NCI-H2196 (cell line): ENCODE measurements around the gene ZP3.
"Not testable (repeated sequence)": the region's sequence is repeated elsewhere in the genome, so short reads cannot be mapped to it uniquely, and the experiment has no call there.

Experiments used
- DNase-seq: peaks from one replicate; lab custom pipeline; 2025; ENCODE audit not compliant: unreplicated experiment; lab: John Stamatoyannopoulos, UW

The ZP3 gene

GRCh38 chr7:76424413-76425111 is at the start of gene ZP3:
Gene ZP3, plus strand, starts transcription at chr7:76424950. Its CDS starts 15 bp downstream, at chr7:76424965.
- no peak for DNase-seq

DNA sequence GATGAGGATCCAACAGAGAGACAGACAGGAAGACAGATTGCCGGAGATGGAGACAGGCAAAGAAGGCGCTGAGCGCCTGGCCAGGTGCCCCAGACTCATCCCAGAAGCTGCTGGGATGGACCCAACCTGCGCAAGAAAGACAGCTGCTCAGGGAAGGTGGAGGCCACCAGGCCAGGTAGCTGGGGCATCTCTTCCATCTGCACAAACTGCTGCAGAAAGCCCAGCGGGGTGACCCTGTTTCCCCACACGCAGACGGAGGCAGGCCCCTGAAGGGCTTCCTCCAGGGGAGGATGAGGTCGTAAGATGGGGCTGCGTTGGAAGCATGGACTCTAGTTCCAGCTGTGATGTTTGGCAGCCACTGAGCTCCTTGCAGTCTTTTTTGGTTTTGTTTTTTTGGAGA is 49.5 kb upstream of the ZP3 start:
- DNase-seq: no peak

- DNase-seq: no peak
Measured at GRCh38 chr7:76377186-76377918, 47.4 kb upstream of the ZP3 start.

DNA sequence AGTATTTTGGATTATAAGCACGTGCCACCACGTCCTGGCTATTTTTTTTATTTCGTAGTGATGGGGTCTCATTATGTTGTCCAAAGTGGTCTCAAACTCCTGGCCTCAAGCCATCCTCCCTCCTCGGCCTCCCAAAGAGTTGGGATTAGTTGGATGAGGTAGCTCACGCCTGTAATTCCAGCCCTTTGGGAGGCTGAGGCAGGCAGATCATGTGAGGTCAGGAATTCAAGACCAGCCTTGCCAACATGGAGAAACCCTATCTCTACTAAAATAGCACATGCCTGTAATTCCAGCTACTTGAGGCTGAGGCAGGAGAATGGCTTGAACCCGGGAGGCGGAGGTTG is 44.2 kb upstream of the ZP3 start:
- DNase-seq: no peak

- no peak for DNase-seq
Measured at GRCh38 chr7:76381814-76382213, 42.9 kb upstream of the ZP3 start.

DNA sequence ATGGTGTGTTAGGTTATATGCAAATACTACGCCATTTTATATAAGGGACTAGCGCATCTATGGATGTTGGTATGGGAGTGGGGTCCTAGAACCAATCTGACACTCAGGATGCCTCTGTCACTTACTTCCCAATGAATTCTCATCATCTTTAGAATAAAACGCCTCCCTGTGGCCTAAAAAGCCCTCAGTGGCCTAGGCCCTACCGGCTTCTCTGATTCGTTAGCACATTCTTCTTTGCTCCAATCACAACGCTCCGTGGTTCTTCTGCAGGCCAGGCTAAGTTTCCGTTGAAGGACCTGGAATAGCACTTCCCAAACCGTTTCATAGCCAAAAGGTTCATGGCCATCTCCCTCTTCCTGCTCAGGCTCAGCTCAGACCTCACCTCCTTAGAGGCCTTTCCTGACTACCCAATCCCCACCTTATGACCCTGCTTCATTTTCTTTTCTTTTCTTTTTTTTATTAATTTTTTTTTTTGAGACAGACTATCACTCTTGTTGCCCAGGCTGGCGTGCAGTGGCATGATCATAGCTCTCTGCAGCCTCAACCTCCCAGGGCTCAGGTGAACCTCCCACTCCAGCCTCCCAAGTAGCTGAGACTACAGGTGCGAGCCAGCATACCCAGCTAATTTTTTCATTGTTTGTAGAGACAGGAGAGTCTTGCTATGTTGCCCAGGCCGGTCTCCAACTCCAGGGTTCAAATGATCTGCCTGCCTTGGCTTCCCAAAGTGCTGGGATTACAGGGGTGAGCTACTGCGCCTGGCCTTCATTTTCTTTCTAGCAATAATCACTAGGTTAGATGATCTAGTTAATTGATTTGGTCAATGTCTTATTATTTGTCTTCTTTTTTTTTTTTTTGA is 41.4 kb upstream of the ZP3 start:
- no peak for DNase-seq

- DNase-seq: no peak
Measured at GRCh38 chr7:76386691-76387260, 38.0 kb upstream of the ZP3 start.

- DNase-seq: not testable (repeated sequence)
Measured at GRCh38 chr7:76387789-76388188, 37.0 kb upstream of the ZP3 start.

DNA sequence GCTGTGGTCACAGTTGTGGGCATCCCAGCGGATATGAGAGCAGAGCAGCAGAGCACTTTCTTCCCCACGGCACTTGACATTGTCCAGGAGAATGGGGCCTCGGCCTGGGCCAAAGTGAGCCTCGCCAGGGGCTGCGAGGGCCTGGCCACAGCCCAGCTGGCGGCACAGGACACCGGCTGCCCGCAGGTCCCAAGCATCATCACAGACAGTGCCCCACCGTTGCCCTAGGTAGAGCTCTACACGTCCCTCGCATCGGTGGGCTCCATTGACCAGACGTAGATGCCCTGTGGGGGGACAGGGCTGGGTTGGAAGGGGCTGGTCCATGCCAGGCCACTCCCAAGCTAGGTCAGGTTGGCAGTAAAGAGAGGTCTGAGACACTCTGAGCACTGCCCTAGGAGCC is 34.7 kb upstream of the ZP3 start:
- DNase-seq: no peak

- DNase-seq: no peak
Measured at GRCh38 chr7:76392531-76393115, 32.1 kb upstream of the ZP3 start.

- peak; percentile 95 for DNase-seq
Measured at GRCh38 chr7:76393116-76394031, 31.4 kb upstream of the ZP3 start.

DNA sequence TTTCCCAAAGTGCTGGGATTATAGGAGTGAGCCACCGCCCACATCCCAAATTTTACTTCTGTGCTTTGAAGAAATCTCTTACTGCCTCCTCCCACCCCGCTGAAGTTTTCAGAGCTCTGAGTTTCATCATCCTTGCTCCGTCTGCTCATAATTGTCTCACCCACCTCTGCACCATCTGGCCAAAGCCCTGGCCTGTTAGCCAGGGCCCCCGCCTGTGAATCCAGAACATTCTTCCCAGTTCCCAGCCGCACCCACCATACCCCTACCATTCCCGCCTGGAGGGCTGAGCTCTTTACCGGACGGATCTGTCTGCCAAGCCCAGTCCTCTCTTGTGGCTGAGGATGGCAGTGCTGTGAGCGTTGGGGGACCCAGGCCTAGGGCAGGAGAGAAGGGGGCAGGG is 29.8 kb upstream of the ZP3 start:
- DNase-seq: no peak

DNA sequence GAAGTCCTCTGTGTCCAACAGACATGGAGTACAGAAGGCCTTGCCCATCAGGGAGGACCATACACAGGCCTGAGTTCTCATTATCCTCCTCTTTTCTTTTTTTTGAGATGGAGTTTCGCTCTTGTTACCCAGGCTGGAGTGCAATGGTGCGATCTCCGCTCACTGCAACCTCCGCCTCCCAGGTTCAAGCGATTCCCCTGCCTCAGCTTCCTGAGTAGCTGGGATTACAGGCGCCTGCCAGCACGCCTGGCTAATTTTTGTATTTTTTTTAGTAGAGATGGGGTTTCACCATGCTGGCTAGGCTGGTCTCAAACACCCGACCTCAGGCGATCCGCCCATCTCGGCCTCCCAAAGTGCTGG is 29.2 kb upstream of the ZP3 start:
- not testable (repeated sequence) for DNase-seq

DNA sequence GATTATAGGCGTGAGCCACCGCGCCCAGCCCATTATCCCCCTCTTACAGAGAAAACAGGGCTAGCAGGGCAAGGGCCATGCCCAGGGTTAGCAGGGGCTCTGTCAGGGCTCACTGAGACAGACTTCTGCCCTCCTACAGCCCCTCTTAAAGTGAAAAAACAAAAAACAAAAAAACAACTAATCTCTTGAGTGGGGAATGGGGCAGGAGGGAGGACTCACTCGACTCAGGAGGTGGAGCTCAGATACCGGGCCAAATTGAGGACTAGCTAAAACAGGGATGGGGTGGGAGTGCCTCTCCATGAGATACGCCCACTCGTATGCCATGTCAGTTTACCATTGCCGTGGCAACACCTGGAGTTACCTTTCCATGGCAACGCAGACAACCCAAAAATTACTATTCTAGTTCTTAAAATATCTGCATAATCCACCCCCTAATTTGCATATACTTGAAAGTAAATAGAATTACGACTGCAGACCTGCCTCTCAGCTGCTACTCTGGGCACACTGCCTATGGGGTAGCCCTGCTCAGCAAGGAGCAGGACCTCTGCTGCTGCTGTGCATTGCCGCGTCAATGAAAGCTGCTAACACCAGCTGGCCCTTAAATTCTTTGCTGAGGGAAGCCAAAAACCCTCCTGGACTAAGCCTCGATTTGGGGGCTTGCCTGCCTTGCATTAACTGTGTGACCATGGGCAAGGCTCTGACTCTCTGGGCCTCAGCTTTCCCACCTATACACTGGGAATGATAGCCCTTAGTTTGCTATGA is 28.6 kb upstream of the ZP3 start:
- DNase-seq: peak; percentile 70

DNA sequence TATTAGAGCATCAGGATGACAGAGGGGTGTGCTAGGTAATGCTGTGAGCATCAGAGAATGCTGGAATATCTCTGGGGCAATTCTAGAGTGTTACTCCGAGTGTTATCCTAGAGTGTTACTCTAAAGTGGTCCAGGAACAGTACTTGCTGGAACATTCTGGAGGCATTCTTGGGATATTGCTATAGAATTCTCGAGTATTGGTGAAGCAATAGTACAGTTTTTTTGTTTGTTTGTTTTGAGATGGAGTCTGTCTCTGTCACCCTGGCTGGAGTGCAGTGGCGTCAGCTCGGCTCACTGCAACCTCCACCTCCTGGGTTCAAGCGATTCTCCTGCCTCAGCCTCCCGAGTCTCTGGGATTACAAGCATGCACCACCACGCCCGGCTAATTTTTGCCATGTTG is 27.9 kb upstream of the ZP3 start:
- no peak for DNase-seq

DNA sequence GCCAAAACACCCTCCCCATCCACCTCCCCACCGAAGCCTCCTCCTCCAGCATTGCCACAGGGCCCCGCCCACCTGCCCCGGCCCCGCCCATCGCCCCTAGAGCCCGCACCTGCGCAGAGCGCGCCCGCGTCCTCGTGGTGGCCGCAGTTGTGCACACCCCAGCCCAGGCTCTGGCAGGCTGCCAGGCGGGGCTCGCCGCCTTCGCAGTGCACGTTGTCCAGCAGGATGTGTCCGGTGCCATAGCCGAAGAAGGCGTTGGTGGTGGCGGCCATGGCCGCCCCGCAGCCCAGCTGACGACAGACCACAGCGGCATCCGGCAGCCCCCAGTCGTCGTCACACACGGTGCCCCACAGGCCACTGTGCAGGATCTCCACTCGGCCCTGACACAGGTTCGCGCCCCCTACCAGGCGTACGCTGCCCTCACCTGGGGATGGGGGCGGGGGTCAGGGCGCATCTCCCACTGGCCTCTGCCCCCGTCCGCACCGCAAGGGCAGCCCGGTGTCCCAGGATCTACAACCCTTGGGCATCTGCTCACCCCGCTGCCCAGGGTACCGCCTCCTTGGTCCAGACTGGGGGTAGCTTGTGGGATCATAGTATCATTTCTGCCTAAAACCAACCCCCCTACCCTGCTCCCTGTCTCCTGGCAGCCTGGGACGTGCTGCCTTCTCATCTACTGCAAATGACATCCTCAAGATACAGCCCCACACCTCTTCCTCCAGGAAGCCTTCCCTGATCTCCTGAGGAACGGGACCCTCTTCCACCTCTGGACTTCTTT is 27.2 kb upstream of the ZP3 start:
- DNase-seq: no peak

- DNase-seq: no peak
Measured at GRCh38 chr7:76400248-76400647, 24.5 kb upstream of the ZP3 start.

DNA sequence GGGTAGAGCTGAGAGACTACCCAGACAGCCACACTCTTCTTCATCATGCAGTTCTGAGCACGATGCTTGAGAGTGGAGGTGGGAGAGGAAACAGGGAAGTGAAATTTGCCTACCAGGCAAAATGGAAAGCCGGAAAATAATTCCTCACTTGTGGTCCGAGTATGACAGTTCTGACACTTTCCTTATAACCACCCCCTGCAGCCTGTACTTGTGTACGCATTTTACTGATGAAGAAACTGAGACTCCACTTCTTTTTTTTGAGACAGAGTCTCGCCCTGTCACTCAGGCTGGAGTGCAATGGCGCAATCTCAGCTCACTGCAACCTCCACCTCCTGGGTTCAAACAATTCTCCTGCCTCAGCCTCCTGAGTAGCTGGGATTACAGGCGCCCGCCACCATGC is 21.7 kb upstream of the ZP3 start:
- not testable (repeated sequence) for DNase-seq
